Measurements from ENCODE around the gene CCDC184.
"Not testable (repeated sequence)": the region's sequence is repeated elsewhere in the genome, so short reads cannot be mapped to it uniquely, and the experiment has no call there.

The CCDC184 gene

GRCh38 chr12:48203192-48203591, 19.7 kb downstream of the CCDC184 start, which contains the start of gene OR10AD1:
Gene OR10AD1 (minus strand): TSS chr12:48203292. CDS start chr12:48203292, 0 bp downstream.
- no peak for TF ChIP-seq HDGF (IDR thresholded peaks at IDR 0.05; ENCODE audit: borderline replicate concordance)
- TF ChIP-seq CTBP1 (IDR thresholded peaks at IDR 0.05; ENCODE audit: borderline replicate concordance): no peak
- TF ChIP-seq ELF4 (IDR thresholded peaks at IDR 0.05): no peak
- TF ChIP-seq SUZ12 (IDR thresholded peaks at IDR 0.05): no peak
- no peak for TF ChIP-seq PKNOX1 (IDR thresholded peaks at IDR 0.05)
- ChIA-PET POLR2A (no interaction called here), CTCF (no interaction called here)
- no peak for DNase-seq (ENCODE audit: extremely low spot score)

GRCh38 chr12:48209495-48209894, 26.1 kb downstream of the CCDC184 start:
- DNase-seq (ENCODE audit: extremely low spot score); CTCF ChIA-PET: not testable (repeated sequence)

GRCh38 chr12:48216785-48217184, 33.3 kb downstream of the CCDC184 start:
- CTCF ChIA-PET: no interaction called here

More at GRCh38 chr12:48209495-48209894, 26.1 kb downstream of the CCDC184 start:
- POLR2A ChIA-PET: not testable (repeated sequence)

GRCh38 chr12:48219631-48220030, 36.2 kb downstream of the CCDC184 start:
- DNase-seq (ENCODE audit: extremely low spot score): no peak
- no peak for TF ChIP-seq BHLHE40 (IDR thresholded peaks at IDR 0.05; ENCODE audit: borderline replicate concordance)
- TF ChIP-seq CTBP1 (IDR thresholded peaks at IDR 0.05; ENCODE audit: borderline replicate concordance): no peak
- TF ChIP-seq SUZ12 (IDR thresholded peaks at IDR 0.05): no peak
- TF ChIP-seq TARDBP (IDR thresholded peaks at IDR 0.05): no peak
- no peak for TF ChIP-seq SP1 (IDR thresholded peaks at IDR 0.05)
- TF ChIP-seq LEF1 (IDR thresholded peaks at IDR 0.05; ENCODE audit: borderline replicate concordance): no peak
- TF ChIP-seq HDGF (IDR thresholded peaks at IDR 0.05; ENCODE audit: borderline replicate concordance): no peak
- no peak for TF ChIP-seq FOXA1 (IDR thresholded peaks at IDR 0.05)
- TF ChIP-seq PKNOX1 (IDR thresholded peaks at IDR 0.05): no peak
- TF ChIP-seq ZNF384 (IDR thresholded peaks at IDR 0.05): no peak
- no peak for TF ChIP-seq NFRKB (IDR thresholded peaks at IDR 0.05)
- TF ChIP-seq ARNT (IDR thresholded peaks at IDR 0.05): no peak
- no peak for TF ChIP-seq FOXM1 (IDR thresholded peaks at IDR 0.05; ENCODE audit: borderline replicate concordance)
- TF ChIP-seq ELF4 (IDR thresholded peaks at IDR 0.05): no peak
- no peak for TF ChIP-seq FOXK2 (IDR thresholded peaks at IDR 0.05)
- TF ChIP-seq L3MBTL2 (conservative IDR thresholded peaks at IDR 0.05): no peak
- ChIA-PET POLR2A (no interaction called here), CTCF (no interaction called here)

More at GRCh38 chr12:48216785-48217184, 33.3 kb downstream of the CCDC184 start:
- TF ChIP-seq SP1 (IDR thresholded peaks at IDR 0.05): no peak
- TF ChIP-seq TARDBP (IDR thresholded peaks at IDR 0.05): no peak
- no peak for TF ChIP-seq FOXK2 (IDR thresholded peaks at IDR 0.05)
- no peak for DNase-seq (ENCODE audit: extremely low spot score)
- POLR2A ChIA-PET: no interaction called here

- POLR2A ChIA-PET: no interaction called here
- TF ChIP-seq SP1 (IDR thresholded peaks at IDR 0.05) (no peak), PKNOX1 (IDR thresholded peaks at IDR 0.05) (no peak), ELF4 (IDR thresholded peaks at IDR 0.05) (no peak), CTBP1 (IDR thresholded peaks at IDR 0.05; ENCODE audit: borderline replicate concordance) (no peak), ARNT (IDR thresholded peaks at IDR 0.05) (no peak), BHLHE40 (IDR thresholded peaks at IDR 0.05; ENCODE audit: borderline replicate concordance) (no peak), ZNF384 (IDR thresholded peaks at IDR 0.05) (no peak), LEF1 (IDR thresholded peaks at IDR 0.05; ENCODE audit: borderline replicate concordance) (no peak)
- CTCF ChIA-PET: no interaction called here
- no peak for DNase-seq (ENCODE audit: extremely low spot score)
Measured at GRCh38 chr12:48220701-48221100, 37.3 kb downstream of the CCDC184 start.

- peak; percentile 12 for DNase-seq (ENCODE audit: extremely low spot score)
- CTCF ChIA-PET: interaction anchor here (0.6 to 0.7 kb wide), 2 partner anchors 192 to 401 kb away, joined by 3 to 10 read pairs; no protein-coding TSS in a partner anchor
- TF ChIP-seq CTBP1 (IDR thresholded peaks at IDR 0.05; ENCODE audit: borderline replicate concordance) (no peak), BHLHE40 (IDR thresholded peaks at IDR 0.05; ENCODE audit: borderline replicate concordance) (no peak), SUZ12 (IDR thresholded peaks at IDR 0.05) (no peak), SP1 (IDR thresholded peaks at IDR 0.05) (no peak), FOXA1 (IDR thresholded peaks at IDR 0.05) (no peak), ARNT (IDR thresholded peaks at IDR 0.05) (no peak), PKNOX1 (IDR thresholded peaks at IDR 0.05) (no peak), FOXM1 (IDR thresholded peaks at IDR 0.05; ENCODE audit: borderline replicate concordance) (no peak), FOXK2 (IDR thresholded peaks at IDR 0.05) (no peak), TARDBP (IDR thresholded peaks at IDR 0.05) (no peak), ZNF384 (IDR thresholded peaks at IDR 0.05) (no peak), NFRKB (IDR thresholded peaks at IDR 0.05) (no peak), LEF1 (IDR thresholded peaks at IDR 0.05; ENCODE audit: borderline replicate concordance) (no peak), L3MBTL2 (conservative IDR thresholded peaks at IDR 0.05) (no peak), ELF4 (IDR thresholded peaks at IDR 0.05) (no peak), HDGF (IDR thresholded peaks at IDR 0.05; ENCODE audit: borderline replicate concordance) (no peak)
- POLR2A ChIA-PET: no interaction called here
Measured at GRCh38 chr12:48221645-48222044, 38.2 kb downstream of the CCDC184 start.

- CTCF ChIA-PET; POLR2A ChIA-PET; DNase-seq (ENCODE audit: extremely low spot score): not testable (repeated sequence)
Measured at GRCh38 chr12:48224533-48224932, 41.1 kb downstream of the CCDC184 start.

- POLR2A ChIA-PET; DNase-seq (ENCODE audit: extremely low spot score); CTCF ChIA-PET: not testable (repeated sequence)
Measured at GRCh38 chr12:48231169-48231958, 47.9 kb downstream of the CCDC184 start.
